Measurements from ENCODE around the gene PALD1.
A peak's percentile ranks its signal among the peaks of the same experiment; 100 is the strongest.

Gene PALD1

DNA sequence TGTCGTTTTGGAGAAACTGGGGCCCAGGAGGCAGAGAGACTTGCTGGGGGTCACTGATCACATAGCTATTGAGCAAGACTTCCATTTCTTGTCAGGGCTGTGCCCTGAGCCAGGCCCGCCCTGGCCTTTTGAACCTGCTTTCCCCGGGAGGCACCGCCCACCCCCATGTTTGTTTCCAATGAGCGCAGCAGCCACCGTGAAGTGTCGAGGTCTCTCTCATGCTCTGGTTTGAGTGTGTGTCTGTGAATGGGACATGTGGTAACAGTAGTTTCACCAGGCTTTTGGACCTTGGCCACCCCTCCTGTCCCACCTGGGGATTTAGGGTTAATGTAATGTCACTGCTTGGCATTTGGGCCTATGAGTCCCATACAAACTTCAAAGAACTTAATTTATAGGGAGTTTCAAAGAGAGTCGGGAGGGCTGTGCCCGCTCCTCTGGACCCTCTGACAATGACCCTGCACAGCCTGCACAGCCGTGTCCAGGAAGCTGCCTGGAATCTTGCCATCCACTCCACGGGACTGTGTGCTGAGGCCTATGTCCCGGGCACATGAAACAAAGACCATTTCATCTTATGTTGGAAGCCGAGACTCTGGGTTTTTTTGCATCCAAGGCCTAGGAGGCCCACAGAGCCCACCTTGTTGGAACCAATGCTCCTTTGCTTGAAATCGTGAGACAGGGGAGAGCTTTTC, 117.7 kb downstream of the PALD1 start:
- H3K4me3 ChIP-seq (ENCODE audit: low read length): no peak overlapping the region
- TF ChIP-seq, protein P1, sequence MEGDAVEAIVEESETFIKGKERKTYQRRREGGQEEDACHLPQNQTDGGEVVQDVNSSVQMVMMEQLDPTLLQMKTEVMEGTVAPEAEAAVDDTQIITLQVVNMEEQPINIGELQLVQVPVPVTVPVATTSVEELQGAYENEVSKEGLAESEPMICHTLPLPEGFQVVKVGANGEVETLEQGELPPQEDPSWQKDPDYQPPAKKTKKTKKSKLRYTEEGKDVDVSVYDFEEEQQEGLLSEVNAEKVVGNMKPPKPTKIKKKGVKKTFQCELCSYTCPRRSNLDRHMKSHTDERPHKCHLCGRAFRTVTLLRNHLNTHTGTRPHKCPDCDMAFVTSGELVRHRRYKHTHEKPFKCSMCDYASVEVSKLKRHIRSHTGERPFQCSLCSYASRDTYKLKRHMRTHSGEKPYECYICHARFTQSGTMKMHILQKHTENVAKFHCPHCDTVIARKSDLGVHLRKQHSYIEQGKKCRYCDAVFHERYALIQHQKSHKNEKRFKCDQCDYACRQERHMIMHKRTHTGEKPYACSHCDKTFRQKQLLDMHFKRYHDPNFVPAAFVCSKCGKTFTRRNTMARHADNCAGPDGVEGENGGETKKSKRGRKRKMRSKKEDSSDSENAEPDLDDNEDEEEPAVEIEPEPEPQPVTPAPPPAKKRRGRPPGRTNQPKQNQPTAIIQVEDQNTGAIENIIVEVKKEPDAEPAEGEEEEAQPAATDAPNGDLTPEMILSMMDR (IDR thresholded peaks at IDR 0.05; ENCODE audit: insufficient read depth, low read depth, low read length, missing control alignments): no peak
- no peak for DNase-seq (ENCODE audit: low read depth)

DNA sequence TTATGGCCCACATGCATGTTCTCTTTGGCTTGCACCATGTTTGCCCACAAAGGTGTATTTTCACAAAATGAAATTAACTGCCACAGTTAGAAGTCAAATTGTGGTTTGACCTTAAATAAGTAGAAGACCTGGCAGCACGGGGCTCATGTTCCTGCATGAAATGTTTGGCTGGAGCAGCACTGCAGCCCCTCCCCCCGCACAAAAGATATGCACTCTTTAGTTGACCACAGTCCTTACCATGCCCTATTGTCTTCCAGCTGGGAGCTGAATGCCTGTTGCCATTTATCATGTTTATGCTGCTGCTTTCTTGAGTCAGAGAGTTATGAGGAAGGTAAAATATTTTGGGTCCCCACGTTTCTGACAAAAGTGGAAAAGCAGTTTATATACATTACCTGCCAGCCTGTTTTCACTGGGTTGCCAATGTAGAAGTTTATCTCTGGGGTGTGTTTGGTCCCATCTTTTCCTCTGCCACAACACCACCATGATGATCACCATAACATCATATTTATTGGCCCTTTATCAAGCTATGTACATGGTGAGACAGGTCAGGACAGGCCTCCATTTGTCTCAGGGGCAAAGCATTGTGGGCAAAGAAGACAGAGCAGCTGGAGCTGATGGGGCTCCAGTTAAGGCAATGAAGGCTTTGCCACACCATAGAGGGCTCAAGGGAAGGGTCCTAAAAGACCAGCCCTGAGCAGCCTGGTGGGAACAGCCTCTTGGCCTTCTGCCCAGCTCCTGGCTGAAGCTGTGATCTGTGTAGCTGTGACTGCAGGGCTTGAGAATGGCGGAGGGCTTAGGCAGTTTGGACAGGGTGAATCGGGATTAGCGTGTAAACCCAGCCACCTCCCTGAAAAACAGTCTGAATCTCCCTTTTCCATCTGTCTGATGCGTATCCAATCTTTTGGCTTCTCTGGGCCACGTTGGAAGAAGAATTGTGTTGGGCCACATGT, 118.6 kb downstream of the PALD1 start:
- TF ChIP-seq, protein P1 (IDR thresholded peaks at IDR 0.05; ENCODE audit: insufficient read depth, low read depth, low read length, missing control alignments): no peak
- DNase-seq (ENCODE audit: low read depth): peak; percentile 40
- no peak overlapping the region for H3K4me3 ChIP-seq (ENCODE audit: low read length)

DNA sequence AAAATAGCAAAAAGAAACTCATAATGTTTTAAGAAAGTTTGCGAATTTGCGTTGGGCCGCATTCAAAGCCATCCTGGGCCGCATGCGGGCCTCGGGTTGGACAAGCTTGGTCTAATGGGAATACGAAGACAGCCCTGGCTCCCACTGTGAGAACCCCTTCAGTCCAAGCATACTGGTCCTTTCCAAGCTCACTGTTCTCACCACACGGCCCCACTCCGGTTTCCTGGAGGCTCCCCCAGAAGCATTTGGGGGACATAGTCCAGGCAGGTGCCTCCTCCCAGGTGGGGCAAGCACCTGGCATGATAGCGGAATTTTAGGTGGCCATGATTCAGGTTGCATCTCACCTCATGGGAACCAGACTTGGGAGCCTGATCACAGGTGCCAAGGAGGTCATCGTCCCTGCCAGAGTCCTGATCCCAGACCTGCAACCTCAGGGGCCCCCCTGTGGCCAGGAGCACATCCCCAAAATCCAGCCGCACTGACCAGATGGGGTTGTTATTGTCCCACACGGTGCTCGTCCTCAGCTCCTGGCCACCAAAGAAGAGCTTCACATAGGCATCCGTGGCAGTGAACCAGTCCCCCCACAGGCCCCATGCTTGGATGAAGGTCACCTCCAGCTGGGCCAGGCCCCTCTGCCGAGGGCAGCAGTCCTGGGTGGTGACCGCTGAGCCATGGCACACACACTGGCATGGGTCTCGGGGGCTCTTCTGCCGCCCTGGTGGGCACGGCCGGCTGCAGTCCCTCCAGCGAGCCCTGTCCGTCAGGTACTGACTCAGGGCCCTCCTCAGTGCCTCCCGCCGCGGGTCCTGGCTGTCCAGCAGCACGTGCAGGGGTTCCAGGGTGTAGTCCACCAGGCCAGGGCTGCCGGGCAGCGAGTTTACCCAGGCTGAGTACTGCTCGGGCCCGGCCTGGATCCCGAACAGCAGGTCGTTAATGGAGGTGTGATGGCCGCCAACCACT, 119.6 kb downstream of the PALD1 start:
- no peak overlapping the region for H3K4me3 ChIP-seq (ENCODE audit: low read length)
- no peak for DNase-seq (ENCODE audit: low read depth)
- TF ChIP-seq, protein P1 (IDR thresholded peaks at IDR 0.05; ENCODE audit: insufficient read depth, low read depth, low read length, missing control alignments): no peak

DNA sequence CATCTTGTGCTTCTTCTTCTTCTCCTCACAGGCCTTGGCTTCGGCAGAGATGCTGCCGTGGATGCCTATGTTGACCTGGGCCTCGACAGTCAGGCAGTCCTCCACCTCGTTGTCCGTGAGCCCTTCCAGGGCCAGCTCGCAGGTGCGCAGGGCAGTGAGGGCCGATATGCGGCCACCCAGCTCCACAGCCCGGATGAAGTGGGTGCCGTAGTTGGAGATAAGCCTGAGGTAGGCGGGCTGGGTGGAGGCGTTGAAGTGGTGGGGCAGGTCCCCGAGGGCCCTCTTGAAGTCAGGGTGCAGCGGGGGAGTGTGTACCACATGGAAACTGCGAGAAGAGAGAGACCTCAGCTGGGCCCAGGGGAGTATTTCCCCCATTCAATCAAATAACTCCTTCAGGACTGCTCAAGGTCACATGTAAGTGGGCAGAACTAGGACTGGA, 120.3 kb downstream of the PALD1 start:
- no peak for DNase-seq (ENCODE audit: low read depth)
- H3K4me3 ChIP-seq (ENCODE audit: low read length): no peak overlapping the region
- TF ChIP-seq, protein P1 (IDR thresholded peaks at IDR 0.05; ENCODE audit: insufficient read depth, low read depth, low read length, missing control alignments): no peak

DNA sequence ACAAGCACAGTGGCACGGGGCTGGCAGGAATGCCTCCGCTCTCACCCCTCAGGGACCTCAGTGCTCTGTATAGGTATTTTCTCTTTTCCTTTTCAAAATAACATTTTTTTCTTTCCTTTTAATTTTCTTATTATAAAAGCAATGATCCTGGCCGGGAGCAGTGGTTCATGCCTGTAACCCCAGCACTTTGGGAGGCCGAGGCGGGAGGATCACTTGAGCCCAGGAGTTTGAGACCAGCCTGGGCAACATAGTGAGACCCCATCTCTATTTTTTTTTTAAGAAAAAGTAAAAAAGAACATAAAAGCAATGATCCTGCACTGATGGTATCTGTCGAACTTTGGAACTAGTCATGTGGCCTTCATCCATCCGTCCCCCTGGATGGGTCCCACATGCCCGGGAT, 120.8 kb downstream of the PALD1 start:
- DNase-seq (ENCODE audit: low read depth): no peak
- H3K4me3 ChIP-seq (ENCODE audit: low read length): no peak overlapping the region
- TF ChIP-seq, protein P1 (IDR thresholded peaks at IDR 0.05; ENCODE audit: insufficient read depth, low read depth, low read length, missing control alignments): no peak

DNA sequence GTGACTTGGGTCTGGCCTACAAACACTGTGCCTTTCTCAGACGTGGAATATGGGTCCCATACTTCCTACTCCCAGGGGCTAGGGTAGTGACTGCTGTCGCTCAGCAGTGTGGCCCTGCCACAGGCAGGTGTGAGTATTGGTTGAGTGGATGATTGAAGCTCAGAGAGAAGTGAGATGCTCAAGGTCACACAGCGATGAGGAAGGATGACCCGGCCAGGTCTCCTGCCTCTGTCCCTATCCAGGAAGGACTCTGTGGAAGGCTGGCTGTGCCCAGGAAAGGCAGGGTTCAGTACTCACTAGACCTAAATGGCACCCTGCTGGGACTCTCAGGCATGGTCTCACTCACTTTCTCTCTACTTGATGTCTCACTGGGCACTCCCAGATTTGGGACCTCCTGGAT, 121.2 kb downstream of the PALD1 start:
- no peak overlapping the region for H3K4me3 ChIP-seq (ENCODE audit: low read length)
- DNase-seq (ENCODE audit: low read depth): no peak
- TF ChIP-seq, protein P1 (IDR thresholded peaks at IDR 0.05; ENCODE audit: insufficient read depth, low read depth, low read length, missing control alignments): no peak

All from epithelial cell of esophagus (primary cell).